VCaP (cell line): ENCODE results near the gene CYP4F2.
"Not testable (repeated sequence)": the region's sequence is repeated elsewhere in the genome, so short reads cannot be mapped to it uniquely, and the experiment has no call there.

Source experiments
- H3K27ac ChIP-seq: fragments of 450-650 bp; 2 replicates; pipeline ENCODE4 v1.5.1; 2017
- TF ChIP-seq, protein P1 (sequence below): fragments of 450-650 bp; conservative IDR thresholded peaks from 2 replicates; pipeline ENCODE4 v1.5.1; 2017; ENCODE audit warnings: mild to moderate bottlenecking, moderate library complexity

The CYP4F2 gene

GRCh38 chr19:15885167-15885566 is 12.7 kb downstream of the CYP4F2 start:
- TF ChIP-seq, protein P1, sequence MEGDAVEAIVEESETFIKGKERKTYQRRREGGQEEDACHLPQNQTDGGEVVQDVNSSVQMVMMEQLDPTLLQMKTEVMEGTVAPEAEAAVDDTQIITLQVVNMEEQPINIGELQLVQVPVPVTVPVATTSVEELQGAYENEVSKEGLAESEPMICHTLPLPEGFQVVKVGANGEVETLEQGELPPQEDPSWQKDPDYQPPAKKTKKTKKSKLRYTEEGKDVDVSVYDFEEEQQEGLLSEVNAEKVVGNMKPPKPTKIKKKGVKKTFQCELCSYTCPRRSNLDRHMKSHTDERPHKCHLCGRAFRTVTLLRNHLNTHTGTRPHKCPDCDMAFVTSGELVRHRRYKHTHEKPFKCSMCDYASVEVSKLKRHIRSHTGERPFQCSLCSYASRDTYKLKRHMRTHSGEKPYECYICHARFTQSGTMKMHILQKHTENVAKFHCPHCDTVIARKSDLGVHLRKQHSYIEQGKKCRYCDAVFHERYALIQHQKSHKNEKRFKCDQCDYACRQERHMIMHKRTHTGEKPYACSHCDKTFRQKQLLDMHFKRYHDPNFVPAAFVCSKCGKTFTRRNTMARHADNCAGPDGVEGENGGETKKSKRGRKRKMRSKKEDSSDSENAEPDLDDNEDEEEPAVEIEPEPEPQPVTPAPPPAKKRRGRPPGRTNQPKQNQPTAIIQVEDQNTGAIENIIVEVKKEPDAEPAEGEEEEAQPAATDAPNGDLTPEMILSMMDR: no peak
- H3K27ac ChIP-seq: no peak overlapping the region

DNA sequence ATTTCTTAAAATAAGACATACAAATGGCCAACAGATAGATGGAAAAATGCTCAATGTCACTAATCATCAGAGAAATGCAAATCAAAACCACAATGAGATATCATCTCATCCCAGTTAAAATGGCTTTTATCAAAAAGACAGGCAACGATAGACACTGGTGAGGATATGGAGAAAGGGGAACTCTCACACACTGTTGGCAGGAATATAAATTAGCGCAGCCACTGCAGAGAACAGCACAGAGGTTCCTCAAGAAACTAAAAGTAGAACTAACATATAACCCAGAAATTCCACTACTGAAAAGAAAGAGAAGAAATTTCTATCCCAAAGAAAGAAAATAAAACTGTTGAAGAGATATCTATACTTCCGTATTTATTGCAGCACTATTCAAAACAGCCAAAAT is 14.5 kb downstream of the CYP4F2 start:
- not testable (repeated sequence) for H3K27ac ChIP-seq

DNA sequence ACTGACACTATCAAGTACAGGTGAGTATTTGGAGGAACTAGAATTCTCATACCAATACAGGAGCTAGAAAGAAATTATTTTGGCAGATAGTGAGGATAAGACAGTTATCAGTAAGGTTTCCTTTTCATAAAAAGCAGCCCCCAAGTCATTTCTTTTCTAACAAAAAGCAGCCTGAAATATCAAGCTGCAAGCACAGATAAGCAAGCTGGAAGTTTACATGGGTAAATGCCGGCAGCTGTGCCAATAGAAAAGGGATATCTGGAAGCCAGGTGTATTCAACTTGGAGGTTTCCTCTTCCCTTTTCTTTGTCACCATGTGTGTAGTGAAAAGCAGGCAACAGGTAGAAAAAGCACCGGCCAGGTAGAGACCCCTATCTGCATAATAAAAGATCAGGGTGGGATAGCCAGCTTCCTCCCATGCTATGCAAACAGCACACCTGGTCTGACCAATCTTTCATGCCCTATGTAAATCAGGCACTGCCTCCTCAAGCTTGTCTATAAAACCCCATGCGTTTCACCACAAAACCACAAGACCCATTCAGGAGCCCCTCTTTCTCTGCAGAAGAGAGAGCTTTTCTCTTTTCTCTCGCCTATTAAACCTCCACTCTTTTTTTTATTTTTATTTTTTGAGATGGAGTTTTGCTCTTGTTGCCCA is 22.9 kb downstream of the CYP4F2 start:
- TF ChIP-seq, protein P1: no peak
- H3K27ac ChIP-seq: no peak overlapping the region

GRCh38 chr19:15873771-15874170 is 24.1 kb downstream of the CYP4F2 start:
- H3K27ac ChIP-seq: not testable (repeated sequence)

GRCh38 chr19:15871570-15871969 is 26.3 kb downstream of the CYP4F2 start:
- TF ChIP-seq, protein P1: no peak
- no peak overlapping the region for H3K27ac ChIP-seq

DNA sequence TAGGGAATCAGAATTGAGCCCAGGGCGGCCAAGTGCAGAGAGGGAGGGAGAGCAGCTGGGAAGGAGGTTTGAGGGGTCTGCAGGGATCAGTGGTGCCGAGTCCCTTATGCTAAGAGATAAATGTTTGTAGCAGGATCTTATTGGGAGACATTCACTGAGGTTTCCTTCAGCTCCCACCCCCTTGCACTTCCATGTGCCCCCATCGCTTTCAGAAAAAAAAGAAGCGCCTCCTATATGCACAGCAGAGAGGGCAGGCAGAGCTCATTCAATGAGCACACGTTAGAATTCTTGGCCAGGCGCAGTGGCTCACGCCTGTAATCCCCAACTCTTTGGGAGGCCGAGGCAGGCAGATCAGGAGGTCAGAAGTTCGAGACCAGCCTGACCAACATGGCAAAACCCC is 28.0 kb downstream of the CYP4F2 start:
- TF ChIP-seq, protein P1: no peak
- peak overlapping the region; percentile 96 for H3K27ac ChIP-seq

DNA sequence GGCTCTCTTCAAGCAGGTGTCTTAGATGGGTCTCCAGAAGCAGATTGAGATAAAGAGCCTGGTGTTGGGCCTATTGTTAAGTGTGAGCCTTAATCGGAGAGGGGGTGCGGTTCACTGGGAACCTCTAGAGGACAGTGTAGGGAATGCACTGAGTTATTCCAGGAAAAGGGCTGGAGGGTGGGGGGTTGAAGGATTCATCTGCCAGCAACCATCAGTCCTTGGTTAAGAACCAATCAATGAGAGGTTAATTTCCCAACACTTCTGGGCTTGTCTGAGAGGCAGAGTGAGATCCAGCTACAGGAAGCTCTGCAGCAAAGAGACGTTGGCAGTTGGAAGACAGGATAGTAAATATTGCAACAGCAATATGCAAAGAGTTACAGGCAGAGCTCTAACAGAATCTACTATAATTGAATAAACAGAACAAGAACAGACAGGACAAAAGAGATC is 28.7 kb downstream of the CYP4F2 start:
- TF ChIP-seq, protein P1: peak; percentile 88
- H3K27ac ChIP-seq: peak overlapping the region; percentile 96

DNA sequence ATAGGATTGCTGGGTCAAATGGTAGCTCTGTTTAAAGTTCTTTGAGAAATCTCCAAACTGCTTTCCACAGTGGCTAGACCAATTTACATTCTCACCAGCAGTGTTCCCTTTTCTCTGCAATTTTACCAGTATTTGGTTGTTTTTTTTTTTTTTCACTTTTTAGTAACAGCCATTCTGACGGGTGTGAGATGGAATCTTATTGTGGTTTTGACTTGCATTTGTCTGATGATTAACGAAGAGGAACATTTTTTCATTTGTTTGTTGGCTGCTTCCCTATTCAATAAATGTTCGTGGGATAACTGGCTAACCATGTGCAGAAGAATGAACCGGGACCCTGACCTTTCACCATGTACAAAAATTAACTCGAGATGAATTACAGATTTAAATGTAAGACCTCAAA is 31.2 kb downstream of the CYP4F2 start:
- TF ChIP-seq, protein P1: no peak
- H3K27ac ChIP-seq: no peak overlapping the region

- TF ChIP-seq, protein P1: no peak
- H3K27ac ChIP-seq: no peak overlapping the region
Measured at GRCh38 chr19:15864824-15865223, 33.0 kb downstream of the CYP4F2 start.
